ENCODE measurements around the gene LRRTM2. TPM values are rescaled to one million over a fixed set of nuclear protein-coding genes. Genes with fewer than 3 reads are reported as not detected.

The LRRTM2 gene
- total RNA-seq, 1 experiment from 2014 or later, result not detected

- DNase-seq (ENCODE audit: unreplicated experiment), result peak; percentile 40
- ChIA-PET POLR2A (no interaction called here), CTCF (no interaction called here)
- intact Hi-C loops (cut with micrococcal nuclease), result no loop called here
- TF ChIP-seq, protein P1, sequence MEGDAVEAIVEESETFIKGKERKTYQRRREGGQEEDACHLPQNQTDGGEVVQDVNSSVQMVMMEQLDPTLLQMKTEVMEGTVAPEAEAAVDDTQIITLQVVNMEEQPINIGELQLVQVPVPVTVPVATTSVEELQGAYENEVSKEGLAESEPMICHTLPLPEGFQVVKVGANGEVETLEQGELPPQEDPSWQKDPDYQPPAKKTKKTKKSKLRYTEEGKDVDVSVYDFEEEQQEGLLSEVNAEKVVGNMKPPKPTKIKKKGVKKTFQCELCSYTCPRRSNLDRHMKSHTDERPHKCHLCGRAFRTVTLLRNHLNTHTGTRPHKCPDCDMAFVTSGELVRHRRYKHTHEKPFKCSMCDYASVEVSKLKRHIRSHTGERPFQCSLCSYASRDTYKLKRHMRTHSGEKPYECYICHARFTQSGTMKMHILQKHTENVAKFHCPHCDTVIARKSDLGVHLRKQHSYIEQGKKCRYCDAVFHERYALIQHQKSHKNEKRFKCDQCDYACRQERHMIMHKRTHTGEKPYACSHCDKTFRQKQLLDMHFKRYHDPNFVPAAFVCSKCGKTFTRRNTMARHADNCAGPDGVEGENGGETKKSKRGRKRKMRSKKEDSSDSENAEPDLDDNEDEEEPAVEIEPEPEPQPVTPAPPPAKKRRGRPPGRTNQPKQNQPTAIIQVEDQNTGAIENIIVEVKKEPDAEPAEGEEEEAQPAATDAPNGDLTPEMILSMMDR (IDR thresholded peaks at IDR 0.05; ENCODE audit: unreplicated experiment), result no peak
- H3K4me3 Mint-ChIP-seq (ENCODE audit: unreplicated experiment), result no peak overlapping the region
- no peaks in the 10 kb centered on the region for H3K27me3 Mint-ChIP-seq (ENCODE audit: insufficient read depth, unreplicated experiment)
- no TSS peak for BruUV-seq (replicated peaks)
- peak overlapping the region; percentile 47 for H3K27ac Mint-ChIP-seq (ENCODE audit: low read depth, unreplicated experiment)
- peaks cover 92% of the 10 kb centered on the region for H3K36me3 Mint-ChIP-seq (ENCODE audit: insufficient read depth, unreplicated experiment)
- no peaks in the 10 kb centered on the region for H3K9me3 Mint-ChIP-seq (ENCODE audit: unreplicated experiment)
- H3K4me1 Mint-ChIP-seq (ENCODE audit: insufficient read depth, unreplicated experiment), result peaks cover 31% of the 10 kb centered on the region
These were observed 28.1 kb upstream of the LRRTM2 start for GRCh38 chr5:138903130-138903775.

DNA sequence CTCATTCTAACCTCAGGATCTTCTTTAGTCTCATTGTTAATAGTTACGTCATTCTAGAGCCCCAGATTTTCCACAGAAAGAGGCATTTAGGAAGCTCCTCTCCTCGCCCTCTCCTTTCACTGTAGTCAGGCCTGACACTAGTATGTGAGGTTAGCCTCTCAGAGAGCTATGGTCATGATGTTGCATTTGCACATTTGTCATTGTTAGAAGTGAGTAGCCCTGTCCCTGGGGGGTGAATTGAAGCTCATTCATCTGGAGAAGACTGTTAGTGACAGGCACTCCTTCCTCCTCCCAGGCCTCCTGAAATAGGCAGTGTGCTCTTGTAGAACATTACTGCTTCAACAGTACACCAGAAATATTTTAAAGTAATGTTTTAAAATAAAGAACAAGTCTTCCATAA is 26.6 kb upstream of the LRRTM2 start:
- TF ChIP-seq, protein P1 (IDR thresholded peaks at IDR 0.05; ENCODE audit: unreplicated experiment), result no peak
- POLR2A ChIA-PET, result no interaction called here
- H3K4me3 Mint-ChIP-seq (ENCODE audit: unreplicated experiment), result no peak overlapping the region
- H3K27me3 Mint-ChIP-seq (ENCODE audit: insufficient read depth, unreplicated experiment), result no peaks in the 10 kb centered on the region
- BruUV-seq (replicated peaks), result no TSS peak
- H3K9me3 Mint-ChIP-seq (ENCODE audit: unreplicated experiment), result no peaks in the 10 kb centered on the region
- intact Hi-C loops (cut with micrococcal nuclease), result no loop called here
- H3K36me3 Mint-ChIP-seq (ENCODE audit: insufficient read depth, unreplicated experiment), result peaks cover 87% of the 10 kb centered on the region
- DNase-seq (ENCODE audit: unreplicated experiment), result no peak
- H3K27ac Mint-ChIP-seq (ENCODE audit: low read depth, unreplicated experiment), result peak overlapping the region; percentile 26
- peaks cover 31% of the 10 kb centered on the region for H3K4me1 Mint-ChIP-seq (ENCODE audit: insufficient read depth, unreplicated experiment)
- CTCF ChIA-PET, result interaction anchor here (0.9 kb wide), 1 partner anchor 77 kb away, joined by 3 read pairs; no protein-coding TSS in a partner anchor

GRCh38 chr5:138900281-138900965 is 25.3 kb upstream of the LRRTM2 start:
- BruUV-seq (replicated peaks), result no TSS peak
- no peak overlapping the region for H3K4me3 Mint-ChIP-seq (ENCODE audit: unreplicated experiment)
- intact Hi-C loops (cut with micrococcal nuclease), result no loop called here
- DNase-seq (ENCODE audit: unreplicated experiment), result peak; percentile 70
- H3K27ac Mint-ChIP-seq (ENCODE audit: low read depth, unreplicated experiment), result peak overlapping the region; percentile 26
- peaks cover 83% of the 10 kb centered on the region for H3K36me3 Mint-ChIP-seq (ENCODE audit: insufficient read depth, unreplicated experiment)
- TF ChIP-seq, protein P1 (IDR thresholded peaks at IDR 0.05; ENCODE audit: unreplicated experiment), result no peak
- peaks cover 27% of the 10 kb centered on the region for H3K4me1 Mint-ChIP-seq (ENCODE audit: insufficient read depth, unreplicated experiment)
- ChIA-PET CTCF (interaction anchor here (0.5 to 1.1 kb wide), 2 partner anchors 16 to 257 kb away, joined by 3 to 7 read pairs; no protein-coding TSS in a partner anchor), POLR2A (no interaction called here)
- H3K27me3 Mint-ChIP-seq (ENCODE audit: insufficient read depth, unreplicated experiment), result no peaks in the 10 kb centered on the region
- H3K9me3 Mint-ChIP-seq (ENCODE audit: unreplicated experiment), result no peaks in the 10 kb centered on the region

- Mint-ChIP-seq H3K9me3 (ENCODE audit: unreplicated experiment) (no peaks in the 10 kb centered on the region), H3K4me3 (ENCODE audit: unreplicated experiment) (no peak overlapping the region), H3K27ac (ENCODE audit: low read depth, unreplicated experiment) (no peak overlapping the region), H3K36me3 (ENCODE audit: insufficient read depth, unreplicated experiment) (peaks cover 80% of the 10 kb centered on the region), H3K4me1 (ENCODE audit: insufficient read depth, unreplicated experiment) (peaks cover 35% of the 10 kb centered on the region), H3K27me3 (ENCODE audit: insufficient read depth, unreplicated experiment) (no peaks in the 10 kb centered on the region)
- TF ChIP-seq, protein P1 (IDR thresholded peaks at IDR 0.05; ENCODE audit: unreplicated experiment), result no peak
- DNase-seq (ENCODE audit: unreplicated experiment), result no peak
- CTCF ChIA-PET, result no interaction called here
- intact Hi-C loops (cut with micrococcal nuclease), result no loop called here
- BruUV-seq (replicated peaks), result no TSS peak
- POLR2A ChIA-PET, result no interaction called here
These were observed 23.6 kb upstream of the LRRTM2 start for GRCh38 chr5:138898742-138899141.
